ENCODE measurements around the gene CFAP73. TPM values are rescaled to one million over a fixed set of nuclear protein-coding genes. Genes with fewer than 3 reads are reported as not detected.

Gene CFAP73
- total RNA-seq, 6 experiments from 2014 or later = 0.15 TPM; not detected in 5

GRCh38 chr12:113185180-113186032 is 35.9 kb downstream of the CFAP73 start, which contains the start of the genes DDX54 and RITA1:
TSS of gene DDX54 (minus strand) at chr12:113185478. CDS start at chr12:113185451, 27 bp downstream.
TSS of gene RITA1 (plus strand) at chr12:113185721. CDS start at chr12:113186747, 1,026 bp downstream.
- Histone ChIP-seq H3K4me1 (peaks cover 0 to 35% (median 8%) of the 10 kb centered on the region in 4 donors), H3K27ac (peak within 1 kb of the TSS; percentile 93 to 98 (median 97)), H3K36me3 (peaks cover 0 to 5% (median 2%) of the 10 kb centered on the region in 4 donors), H3K4me3 (peak within 1 kb of the TSS; percentile 91 to 98 (median 97)), H3K9me3 (no peaks in the 10 kb centered on the region), H3K27me3 (no peaks in the 10 kb centered on the region)
- no peak for TF ChIP-seq CTCF (IDR thresholded peaks at IDR 0.05)
- peak; percentile 82 for TF ChIP-seq POLR2A (IDR thresholded peaks at IDR 0.05)
- intact Hi-C loops (cut with DNase I) = no loop called here
- ATAC-seq = peak; percentile 79 to 84 (median 84)
- under 1% methylated on average over 38 of the region's 89 CpGs for WGBS (ENCODE audit: insufficient coverage, low coverage, low lambda C conversion rate, missing lambda C conversion rate)
- peak; percentile 89 to 91 (median 89) for DNase-seq

- peaks cover 0 to 35% (median 8%) of the 10 kb centered on the region in 4 donors for H3K4me1 ChIP-seq
- WGBS (ENCODE audit: insufficient coverage, low coverage, low lambda C conversion rate, missing lambda C conversion rate) = 3% methylated on average over 5 of the region's 11 CpGs
- H3K4me3 ChIP-seq = peak overlapping the region; percentile 91 to 98 (median 97)
- ATAC-seq = peak; percentile 1 to 4 (median 1)
- no peaks in the 10 kb centered on the region for H3K27me3 ChIP-seq
- peak overlapping the region; percentile 93 to 98 (median 97) for H3K27ac ChIP-seq
- no peak for TF ChIP-seq CTCF (IDR thresholded peaks at IDR 0.05)
- TF ChIP-seq POLR2A (IDR thresholded peaks at IDR 0.05) = no peak
- no peaks in the 10 kb centered on the region for H3K9me3 ChIP-seq
- DNase-seq = no peak
- peaks cover 0 to 10% (median 0%) of the 10 kb centered on the region in 4 donors for H3K36me3 ChIP-seq
- intact Hi-C loops (cut with DNase I) = no loop called here
Observed at GRCh38 chr12:113186033-113186365, 36.5 kb downstream of the CFAP73 start.

GRCh38 chr12:113186666-113187325 is 37.3 kb downstream of the CFAP73 start:
- H3K36me3 ChIP-seq = peaks cover 0 to 18% (median 3%) of the 10 kb centered on the region in 4 donors
- WGBS (ENCODE audit: insufficient coverage, low coverage, low lambda C conversion rate, missing lambda C conversion rate) = 63% methylated on average over 3 of the region's 16 CpGs
- H3K27ac ChIP-seq = peak overlapping the region; percentile 8 to 98 (median 97)
- H3K4me3 ChIP-seq = peak overlapping the region; percentile 91 to 98 (median 97)
- TF ChIP-seq POLR2A (IDR thresholded peaks at IDR 0.05) = no peak
- TF ChIP-seq CTCF (IDR thresholded peaks at IDR 0.05) = no peak
- peak; percentile 57 to 85 (median 82) for DNase-seq
- intact Hi-C loops (cut with DNase I) = no loop called here
- peak; percentile 15 to 33 (median 32) for ATAC-seq
- no peaks in the 10 kb centered on the region for H3K9me3 ChIP-seq
- peaks cover 0 to 35% (median 8%) of the 10 kb centered on the region in 4 donors for H3K4me1 ChIP-seq
- no peaks in the 10 kb centered on the region for H3K27me3 ChIP-seq

GRCh38 chr12:113189361-113189760 is 39.8 kb downstream of the CFAP73 start:
- Histone ChIP-seq H3K36me3 (peaks cover 0 to 24% (median 4%) of the 10 kb centered on the region in 4 donors), H3K4me3 (no peak overlapping the region), H3K27me3 (no peaks in the 10 kb centered on the region), H3K9me3 (no peaks in the 10 kb centered on the region), H3K27ac (no peak overlapping the region), H3K4me1 (peaks cover 0 to 26% (median 10%) of the 10 kb centered on the region in 4 donors)
- no peak for DNase-seq
- peak in 1 of 4 donors; percentile 4 for ATAC-seq
- intact Hi-C loops (cut with DNase I) = no loop called here
- TF ChIP-seq POLR2A (IDR thresholded peaks at IDR 0.05) (no peak), CTCF (IDR thresholded peaks at IDR 0.05) (no peak)
- 25% methylated on average over 2 of the region's 2 CpGs for WGBS (ENCODE audit: insufficient coverage, low coverage, low lambda C conversion rate, missing lambda C conversion rate)

Measured in right lobe of liver (tissue), 6 donors.